ENCODE measurements around the gene TPRG1.

The TPRG1 gene

GRCh38 chr3:189171707-189172106 lies at the start of gene TPRG1:
TPRG1 (plus strand) TSS chr3:189171971; CDS start chr3:189207385, 35,414 bp downstream.
- no peak for DNase-seq

- no peak for DNase-seq
These were observed 49.7 kb upstream of the TPRG1 start for GRCh38 chr3:189122110-189122509.

- DNase-seq: no peak
These were observed 49.1 kb upstream of the TPRG1 start for GRCh38 chr3:189122526-189123205.

GRCh38 chr3:189123595-189124387 lies 48.0 kb upstream of the TPRG1 start:
- DNase-seq: no peak

- DNase-seq: peak; percentile 82
These were observed 39.5 kb upstream of the TPRG1 start for GRCh38 chr3:189132231-189132671.

- no peak for DNase-seq
These were observed 38.9 kb upstream of the TPRG1 start for GRCh38 chr3:189132839-189133238.

GRCh38 chr3:189133768-189134167 lies 38.0 kb upstream of the TPRG1 start:
- DNase-seq: no peak

- no peak for DNase-seq
These were observed 34.4 kb upstream of the TPRG1 start for GRCh38 chr3:189137416-189137815.

- no peak for DNase-seq
These were observed 32.7 kb upstream of the TPRG1 start for GRCh38 chr3:189138901-189139610.

- DNase-seq: no peak
These were observed 32.2 kb upstream of the TPRG1 start for GRCh38 chr3:189139611-189139940.

GRCh38 chr3:189142527-189142926 lies 29.2 kb upstream of the TPRG1 start:
- DNase-seq: peak; percentile 20

GRCh38 chr3:189143321-189143720 lies 28.4 kb upstream of the TPRG1 start:
- no peak for DNase-seq

- DNase-seq: no peak
These were observed 28.0 kb upstream of the TPRG1 start for GRCh38 chr3:189143771-189144170.

- DNase-seq: peak; percentile 13
These were observed 27.1 kb upstream of the TPRG1 start for GRCh38 chr3:189144645-189145044.

GRCh38 chr3:189146848-189147247 lies 24.9 kb upstream of the TPRG1 start:
- no peak for DNase-seq

- peak; percentile 69 for DNase-seq
These were observed 23.7 kb upstream of the TPRG1 start for GRCh38 chr3:189148081-189148507.

- DNase-seq: no peak
These were observed 22.6 kb upstream of the TPRG1 start for GRCh38 chr3:189149203-189149602.

GRCh38 chr3:189157232-189158007 lies 14.4 kb upstream of the TPRG1 start:
- DNase-seq: no peak

GRCh38 chr3:189158034-189158433 lies 13.7 kb upstream of the TPRG1 start:
- DNase-seq: no peak

- no peak for DNase-seq
These were observed 11.1 kb upstream of the TPRG1 start for GRCh38 chr3:189160519-189161309.

- no peak for DNase-seq
These were observed 6.6 kb upstream of the TPRG1 start for GRCh38 chr3:189165092-189165612.

- DNase-seq: no peak
These were observed 5.5 kb upstream of the TPRG1 start for GRCh38 chr3:189166321-189166720.
